Right lobe of liver (tissue), 4 donors: Measurements from ENCODE around the gene MROH2A.

ENCODE experiments used
- CTCF ChIP-seq, 4 donors: fragments of 200-600 bp in 3 of 4; fragments of 450-650 bp in 1 of 4; IDR thresholded peaks; one replicate each; pipeline versions ENCODE4 v1.5.1 to v1.8.0; 2016 to 2022; ENCODE audit warnings: antibody characterized with exemption in 4 of 4, mild to moderate bottlenecking in 2 of 4
- POLR2A ChIP-seq: fragments of 450-650 bp; IDR thresholded peaks from one replicate; pipeline ENCODE4 v1.6.1; 2017; ENCODE audit warnings: antibody characterized with exemption, mild to moderate bottlenecking
- donor health status: DM: no; HTN: no; CAD: no.
- donor health status: DM: no; HTN: no; CAD: no.
- donor health status: DM: no; HTN: yes; CAD: no.

GRCh38 chr2:233828546-233829192, 50.5 kb downstream of the MROH2A start:
- TF ChIP-seq CTCF (IDR thresholded peaks at IDR 0.05) (no peak), POLR2A (no peak)
